Activated CD8-positive, alpha-beta memory T cell treated with anti-CD3 and anti-CD28 coated beads for 48 hours (primary cell): ENCODE data around the gene OR2J1.
"Not testable (repeated sequence)": the region's sequence is repeated elsewhere in the genome, so short reads cannot be mapped to it uniquely, and the experiment has no call there.

Source experiments
- DNase-seq, 3 experiments: peaks; one replicate each; pipeline ENCODE4 v3.0.0-alpha.2; 2020; ENCODE audit warnings: low read depth in 2 of 3, low spot score in 2 of 3

OR2J1 gene

DNA sequence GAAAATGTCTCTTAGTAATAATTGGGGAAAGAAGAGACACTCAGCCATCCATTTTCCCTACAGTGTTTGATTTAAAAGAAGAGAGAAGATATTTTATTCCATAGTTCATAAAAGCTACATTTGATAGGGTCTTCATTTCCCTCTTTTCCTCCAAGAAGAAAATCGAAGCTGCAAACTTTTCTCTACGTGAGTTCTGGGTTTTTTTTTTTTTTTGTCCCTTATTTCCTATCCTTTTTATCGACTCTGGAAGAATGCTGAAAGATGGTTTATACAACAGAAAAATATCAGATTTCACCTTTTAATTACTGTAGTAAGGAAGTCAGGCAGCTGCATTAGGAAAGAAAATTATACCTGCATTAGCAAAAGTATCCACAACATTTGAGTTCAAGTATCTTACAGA lies at the start of gene OR2J1:
Gene OR2J1, plus strand, starts transcription at position 301 of the 400 bp plus-strand sequence. CDS start 1,453 bp downstream, outside the sequence.
- no peak for DNase-seq

DNA sequence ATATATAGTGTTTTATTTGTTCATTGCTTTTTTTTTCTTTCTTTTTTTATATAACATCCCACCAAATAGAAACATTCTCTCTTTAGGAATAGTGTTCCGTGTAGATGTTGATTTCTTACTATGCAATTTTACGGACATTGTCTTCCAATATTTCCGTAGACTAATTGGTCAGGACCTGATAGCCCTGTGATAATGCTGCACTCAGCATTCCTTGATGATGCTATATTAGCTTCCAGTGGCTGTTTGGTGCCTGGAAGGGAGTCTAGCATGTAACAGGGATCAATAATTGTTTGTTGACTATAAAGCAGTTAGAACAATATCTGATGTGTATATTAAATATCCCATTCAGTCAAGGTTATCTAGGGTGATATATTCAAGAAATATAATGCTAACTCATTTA lies 47.6 kb upstream of the OR2J1 start:
- DNase-seq = no peak

DNA sequence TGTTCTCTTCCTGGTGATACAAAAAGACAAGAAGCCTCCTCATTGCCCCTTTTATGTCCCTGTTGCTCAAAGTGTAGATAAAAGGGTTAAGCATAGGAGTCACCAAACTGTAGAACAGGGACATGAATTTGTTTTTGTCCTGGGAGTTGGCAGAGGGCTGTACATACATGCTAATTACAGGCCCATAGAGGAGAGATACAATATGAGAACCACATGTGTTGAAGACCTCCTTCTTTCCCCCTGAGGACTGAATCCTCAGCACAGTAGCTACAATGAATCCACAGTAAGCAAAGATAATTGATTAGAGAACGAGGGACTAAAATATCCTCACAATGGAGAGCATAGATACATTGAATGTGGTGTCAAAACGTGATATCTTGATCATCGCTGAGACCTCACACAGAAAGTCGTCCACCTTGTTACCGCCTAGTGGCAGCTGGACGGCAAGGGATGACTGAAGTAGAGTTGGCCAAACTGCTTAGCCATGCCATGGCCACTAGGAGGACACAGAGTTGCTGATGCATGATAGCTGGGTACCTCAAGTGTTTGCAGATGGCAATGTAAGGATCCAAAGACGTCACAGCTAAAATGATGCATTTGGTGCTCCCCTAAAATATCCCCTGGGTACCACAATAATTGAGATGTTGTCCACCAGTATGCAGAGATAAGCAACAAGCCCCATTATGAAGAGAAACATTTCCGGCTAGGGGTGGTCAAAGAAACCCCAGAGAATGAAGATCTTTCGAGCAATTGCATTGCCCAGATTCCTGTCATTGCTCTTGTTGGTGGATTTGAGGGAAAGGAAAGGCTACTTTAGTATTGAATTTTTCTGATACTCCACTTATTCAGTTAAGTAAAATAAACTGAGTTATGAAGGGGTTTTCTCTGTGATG lies 27.2 kb upstream of the OR2J1 start:
- no peak for DNase-seq

DNA sequence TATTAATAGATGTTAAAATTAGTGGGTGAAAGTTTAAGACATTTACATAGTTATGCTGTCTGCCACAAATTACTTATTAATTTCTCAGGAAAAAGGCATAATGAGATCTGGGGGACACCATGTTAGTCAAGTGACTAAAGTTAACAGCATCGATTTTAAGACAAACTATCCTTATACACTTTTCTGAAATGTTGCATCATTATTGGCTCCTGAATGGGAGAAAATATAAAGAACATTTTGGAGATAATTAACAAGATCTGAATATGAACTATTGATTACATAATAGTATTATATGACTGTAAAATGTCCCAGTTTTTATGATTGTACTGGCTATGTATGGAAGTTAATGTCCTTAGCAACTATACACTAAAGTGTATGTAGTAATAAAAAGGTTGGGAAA lies 20.1 kb upstream of the OR2J1 start:
- no peak for DNase-seq

DNA sequence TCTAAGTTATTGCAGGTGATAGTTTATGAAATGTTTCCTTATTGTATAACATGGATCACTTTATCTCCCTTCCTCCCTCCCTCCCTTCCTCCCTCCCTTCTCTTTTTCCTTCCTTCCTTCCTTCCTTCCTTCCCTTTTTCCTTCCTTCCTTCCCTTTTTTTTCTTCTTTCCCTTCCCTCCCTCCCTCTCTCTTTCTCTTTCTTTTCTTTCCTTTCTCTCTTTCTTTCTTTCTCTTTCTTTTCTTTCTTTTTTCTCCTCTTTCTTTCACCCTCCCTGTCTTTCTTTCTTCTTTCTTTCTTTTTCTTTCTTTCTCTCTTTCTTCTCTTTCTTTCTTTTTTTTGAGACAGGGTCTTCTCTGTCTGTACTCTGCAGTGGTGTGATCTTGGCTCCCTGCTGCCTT lies 18.0 kb upstream of the OR2J1 start:
- no peak for DNase-seq

DNA sequence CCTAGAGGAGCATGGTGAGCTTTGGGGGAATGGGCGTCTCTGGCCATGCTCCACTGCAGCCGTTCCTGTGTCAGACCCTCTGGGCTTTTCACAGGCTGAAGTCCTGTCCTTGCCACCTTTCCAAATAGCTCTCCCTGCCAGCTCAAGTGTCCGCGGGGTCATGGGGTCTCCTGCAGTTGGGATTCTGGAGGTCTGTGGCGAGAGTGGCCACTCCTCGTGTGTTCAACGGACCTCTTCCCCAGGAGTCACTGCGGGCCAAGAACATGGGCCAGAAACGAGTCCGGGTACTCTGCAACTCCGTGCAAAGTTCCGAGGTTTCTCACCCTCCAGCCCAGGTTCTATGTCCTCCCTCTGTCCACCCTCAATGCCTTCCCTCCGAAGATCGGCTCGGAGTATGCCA lies 16.8 kb upstream of the OR2J1 start:
- DNase-seq = no peak

DNA sequence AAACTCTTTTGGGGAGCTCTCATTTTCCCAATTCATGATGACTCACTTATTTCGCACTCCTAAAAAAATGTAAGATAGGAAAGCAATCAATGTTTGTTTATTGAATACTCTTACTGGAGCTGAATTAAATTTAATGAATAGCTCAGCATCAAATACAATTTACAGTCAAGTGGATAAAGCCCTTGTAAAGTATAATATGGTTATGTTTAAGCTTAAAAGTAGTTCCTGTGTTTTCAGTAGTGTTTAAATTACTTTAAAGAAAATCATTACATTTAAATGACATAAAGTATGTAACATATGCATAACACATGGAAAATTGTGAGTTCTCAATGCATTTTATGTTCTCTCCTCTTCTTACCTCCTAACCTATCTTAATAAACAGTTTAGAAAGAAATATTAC lies 12.1 kb upstream of the OR2J1 start, which contains the start of gene OR2B3:
Gene OR2B3, minus strand, starts transcription at position 101 of the 400 bp plus-strand sequence. Its CDS starts 65 bp downstream, at position 36.
- no peak for DNase-seq

DNA sequence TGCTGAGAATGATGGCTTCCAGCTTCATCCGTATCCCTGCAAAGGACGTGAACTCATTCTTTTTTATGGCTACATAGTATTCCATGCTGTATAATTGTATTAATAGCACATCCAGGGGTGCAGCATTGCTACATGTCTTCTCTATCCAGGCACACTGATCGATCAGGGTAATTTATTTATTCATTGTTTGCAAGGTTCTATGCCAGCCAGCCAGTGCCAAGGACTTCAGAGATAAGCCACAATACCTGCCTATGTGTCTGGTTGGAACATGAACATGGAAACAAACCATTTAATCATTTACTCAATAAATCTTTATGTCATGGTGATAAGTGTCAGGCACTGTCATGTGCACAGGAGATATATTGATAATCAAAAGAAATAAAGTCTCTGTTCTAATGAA lies 6.3 kb upstream of the OR2J1 start:
- no peak for DNase-seq

DNA sequence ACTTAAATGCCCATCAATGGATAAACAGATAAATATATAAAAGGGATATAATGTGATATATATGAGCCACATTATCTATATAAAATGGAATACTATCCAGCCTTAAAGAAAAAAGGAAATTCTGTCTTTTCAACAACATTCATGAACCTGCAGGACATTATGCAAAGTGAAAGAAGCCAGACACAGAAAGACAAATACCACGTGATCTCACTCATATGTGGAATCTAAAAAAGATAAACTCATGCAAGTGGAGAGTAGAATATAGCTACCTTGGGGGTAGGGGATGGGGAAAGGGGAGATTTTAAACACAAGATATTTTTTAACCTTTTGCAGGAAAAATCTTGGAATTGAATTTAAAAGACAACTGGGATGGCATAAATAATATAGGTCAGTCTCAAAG lies 1.5 kb upstream of the OR2J1 start:
- no peak for DNase-seq

DNA sequence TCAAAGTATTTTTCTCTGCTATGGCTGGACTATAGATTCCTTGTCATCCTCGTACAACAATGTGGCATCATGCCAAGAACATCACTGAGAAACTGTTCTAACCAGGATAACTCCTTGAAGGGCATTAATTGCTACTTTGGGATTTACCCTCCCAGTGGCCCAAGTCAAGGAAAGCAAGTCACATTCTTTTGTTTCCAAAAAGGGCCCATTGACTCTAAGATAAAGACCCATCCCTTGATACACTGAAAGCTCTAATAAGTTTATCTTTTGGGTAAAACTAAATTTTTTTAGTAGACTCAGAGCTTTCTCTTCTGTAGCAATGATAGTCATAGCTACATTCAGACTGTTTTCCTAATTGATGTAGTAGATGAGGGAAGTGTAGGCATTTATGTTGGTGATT lies 8.5 kb downstream of the OR2J1 start, which contains the start of gene OR2J3:
Gene OR2J3, plus strand, starts transcription at position 301 of the 400 bp plus-strand sequence. CDS start 3,833 bp downstream, outside the sequence.
- no peak for DNase-seq

DNA sequence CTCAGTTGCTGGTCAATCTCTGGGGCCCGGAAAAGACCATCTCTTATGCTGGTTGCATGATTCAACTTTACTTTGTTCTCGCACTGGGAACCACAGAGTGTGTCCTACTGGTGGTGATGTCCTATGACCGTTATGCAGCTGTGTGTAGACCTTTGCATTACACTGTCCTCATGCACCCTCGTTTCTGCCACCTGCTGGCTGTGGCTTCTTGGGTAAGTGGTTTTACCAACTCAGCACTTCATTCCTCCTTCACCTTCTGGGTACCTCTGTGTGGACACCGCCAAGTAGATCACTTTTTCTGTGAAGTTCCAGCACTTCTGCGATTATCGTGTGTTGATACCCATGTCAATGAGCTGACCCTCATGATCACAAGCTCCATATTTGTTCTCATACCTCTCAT lies 12.8 kb downstream of the OR2J1 start:
- DNase-seq = no peak

DNA sequence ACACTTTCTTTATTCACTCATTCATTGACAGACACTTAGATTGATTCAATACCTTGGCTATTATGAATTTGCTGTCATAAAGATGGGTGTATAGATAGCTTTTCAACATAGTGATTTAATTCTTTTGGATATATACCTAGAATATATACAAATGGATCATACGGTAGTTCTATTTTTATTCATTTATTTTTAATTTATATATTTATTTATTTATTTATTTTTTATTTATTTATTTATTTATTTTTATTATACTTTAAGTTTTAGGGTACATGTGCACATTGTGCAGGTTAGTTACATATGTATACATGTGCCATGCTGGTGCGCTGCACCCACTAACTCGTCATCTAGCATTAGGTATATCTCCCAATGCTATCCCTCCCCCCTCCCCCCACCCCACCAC lies 15.7 kb downstream of the OR2J1 start:
- not testable (repeated sequence) for DNase-seq

DNA sequence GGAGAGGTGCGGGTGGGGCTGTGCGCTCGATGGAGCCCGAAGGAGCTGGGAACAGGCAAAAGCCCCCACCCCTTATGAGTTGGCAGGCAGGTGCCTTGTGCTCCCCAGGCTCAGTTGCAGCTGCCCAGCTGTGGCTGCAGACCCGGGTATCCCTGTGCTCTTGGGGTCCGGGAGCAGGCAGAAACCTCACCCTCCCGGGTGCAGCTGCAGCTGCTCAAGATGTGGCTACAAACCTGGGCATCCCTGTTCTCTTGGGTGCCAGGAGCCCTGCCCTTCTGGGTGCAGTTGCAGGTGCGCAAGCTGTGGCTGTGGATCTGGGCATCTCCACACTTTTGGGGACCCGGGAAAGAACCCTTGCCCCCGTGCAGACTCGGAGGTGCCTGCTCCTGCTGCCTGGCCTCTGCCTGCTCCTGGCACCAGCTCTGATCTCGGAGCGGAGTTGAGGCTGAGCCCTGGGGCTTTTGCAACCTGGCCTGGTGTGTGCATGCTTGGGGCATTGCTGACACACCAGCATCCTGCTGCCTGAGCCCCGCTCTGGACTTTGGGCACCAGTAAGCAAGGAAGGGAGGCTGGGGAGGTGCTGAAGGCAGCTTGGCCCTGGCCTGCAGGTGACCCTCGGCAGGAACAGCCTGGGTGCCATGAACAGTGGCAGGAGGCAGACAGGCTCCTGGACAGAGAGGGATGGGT lies 30.2 kb downstream of the OR2J1 start:
- no peak for DNase-seq

DNA sequence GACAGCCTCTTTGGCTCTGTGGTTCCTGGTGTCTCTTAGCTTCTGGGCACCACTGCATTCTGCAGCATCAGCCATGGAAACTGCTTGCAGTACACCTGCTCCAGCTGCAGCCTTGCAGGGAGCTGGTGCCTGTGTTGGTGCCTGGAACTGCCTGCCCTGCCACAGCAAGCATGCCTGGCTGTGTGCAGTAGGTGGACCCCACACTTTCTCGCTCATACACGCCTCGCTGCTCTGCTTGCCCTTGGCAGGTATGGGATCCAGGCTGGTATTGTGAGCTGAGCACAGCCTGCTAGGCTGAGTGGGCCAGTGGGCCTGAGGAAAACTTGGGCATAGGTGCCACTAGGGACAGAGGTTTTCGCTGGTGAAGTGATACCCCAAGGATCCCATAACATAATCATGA lies 31.4 kb downstream of the OR2J1 start:
- DNase-seq = no peak

DNA sequence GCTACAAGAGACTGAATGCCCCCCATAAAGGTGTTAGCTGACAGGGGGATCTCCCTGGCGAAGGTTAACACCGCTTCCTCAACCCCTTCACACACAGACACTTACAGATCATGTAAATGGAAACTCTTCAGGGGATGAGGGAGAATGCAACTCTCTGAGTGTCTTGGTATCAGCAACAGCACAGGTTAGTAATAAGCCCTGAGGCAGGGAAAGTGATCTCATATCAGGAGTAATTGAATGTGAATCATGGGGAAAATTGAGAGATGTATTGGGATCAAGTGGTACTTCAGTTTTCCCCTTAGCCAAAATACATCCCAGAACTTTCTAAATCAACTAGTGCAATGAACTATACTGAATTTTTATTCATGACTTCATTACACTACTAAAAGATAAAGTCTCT lies 32.4 kb downstream of the OR2J1 start:
- no peak for DNase-seq

DNA sequence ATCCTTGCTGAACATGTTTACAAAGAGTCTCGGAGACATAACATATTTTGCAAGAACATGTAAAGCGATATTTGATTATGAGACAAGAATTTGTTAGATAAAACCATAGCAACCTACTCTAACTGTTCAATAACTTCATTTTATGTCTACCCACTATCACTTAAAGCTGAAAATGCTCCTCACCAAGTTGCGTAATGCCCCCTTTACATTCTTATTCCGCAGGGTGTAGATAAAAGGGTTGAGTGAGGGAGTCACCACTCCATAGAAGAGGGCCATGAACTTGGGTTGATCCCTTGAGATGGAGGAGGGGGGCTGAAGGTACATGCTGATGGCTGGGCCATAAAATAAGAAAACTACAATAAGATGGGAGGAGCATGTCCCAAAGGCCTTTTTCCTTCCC lies 38.4 kb downstream of the OR2J1 start:
- no peak for DNase-seq

DNA sequence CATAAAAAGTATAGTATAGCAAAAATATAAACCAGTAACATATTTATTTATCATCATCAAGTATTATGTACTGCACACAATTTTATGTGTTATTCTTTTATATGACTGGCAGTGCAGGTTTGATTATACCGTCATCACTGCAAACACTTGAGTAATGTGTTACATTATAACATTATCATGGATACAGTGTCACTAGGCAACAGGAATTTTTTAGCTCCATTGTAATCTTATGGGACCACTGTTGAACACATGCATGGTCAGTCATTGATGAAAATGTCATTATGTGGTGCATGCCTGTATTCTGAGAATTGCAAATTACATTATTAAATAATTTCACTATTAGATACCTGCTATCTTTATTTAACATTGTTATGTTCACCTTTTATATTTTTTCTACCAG lies 42.3 kb downstream of the OR2J1 start:
- DNase-seq = no peak

DNA sequence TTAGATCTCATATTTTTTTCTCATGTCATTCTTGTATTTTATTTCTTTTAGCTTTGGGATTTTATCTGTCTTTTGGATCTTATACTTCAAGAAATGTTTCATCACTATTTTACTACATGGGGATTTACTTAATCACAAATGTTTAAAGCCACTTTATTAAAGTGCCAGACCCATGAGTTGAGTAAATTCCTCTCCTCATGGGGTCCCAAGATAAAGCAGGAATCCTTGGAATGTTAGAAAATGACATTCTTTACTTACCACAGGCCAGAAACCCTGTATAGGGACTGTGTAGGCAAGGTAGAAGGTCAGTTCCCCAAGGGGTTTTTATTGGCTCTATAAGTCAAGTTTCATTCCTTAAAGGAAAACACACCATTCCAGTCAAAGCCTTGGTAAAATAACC lies 43.0 kb downstream of the OR2J1 start:
- no peak for DNase-seq

DNA sequence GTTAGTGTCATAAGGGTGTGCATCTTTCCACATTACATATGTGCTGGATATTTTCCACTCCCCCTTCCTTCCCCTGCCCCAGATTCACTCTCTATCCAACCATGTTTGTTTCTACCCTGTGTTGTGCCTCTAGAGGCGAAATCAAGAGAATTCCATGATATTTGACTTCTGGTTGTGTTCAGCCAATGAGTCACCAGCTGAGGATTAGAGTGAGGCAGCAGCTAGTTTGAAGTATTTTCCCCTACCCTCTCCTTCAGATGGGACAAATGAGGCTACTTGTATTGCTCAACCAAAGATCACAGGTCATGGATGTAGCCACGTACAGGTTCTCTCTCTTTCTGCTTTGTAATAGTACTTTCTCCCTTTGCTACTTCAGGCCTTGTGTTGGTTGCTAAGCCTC lies 46.9 kb downstream of the OR2J1 start:
- no peak for DNase-seq

DNA sequence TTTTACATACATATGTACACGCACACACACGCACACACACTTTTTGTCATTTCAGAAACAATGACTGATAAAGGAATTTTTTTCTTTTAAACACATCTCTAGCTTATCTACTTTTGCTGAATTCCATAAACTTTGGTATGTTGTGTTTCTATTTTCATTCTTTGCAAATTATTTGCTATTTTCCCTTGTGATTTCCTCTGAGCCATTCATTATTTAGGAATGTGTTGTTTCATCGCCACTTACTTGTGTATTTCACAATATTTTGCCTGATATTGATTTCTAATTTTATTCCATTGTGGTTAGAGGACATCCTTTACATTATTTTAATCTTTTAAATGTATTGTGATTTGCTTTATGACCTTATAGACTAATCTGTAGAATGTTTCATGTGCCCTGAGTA lies 47.8 kb downstream of the OR2J1 start:
- no peak for DNase-seq

DNA sequence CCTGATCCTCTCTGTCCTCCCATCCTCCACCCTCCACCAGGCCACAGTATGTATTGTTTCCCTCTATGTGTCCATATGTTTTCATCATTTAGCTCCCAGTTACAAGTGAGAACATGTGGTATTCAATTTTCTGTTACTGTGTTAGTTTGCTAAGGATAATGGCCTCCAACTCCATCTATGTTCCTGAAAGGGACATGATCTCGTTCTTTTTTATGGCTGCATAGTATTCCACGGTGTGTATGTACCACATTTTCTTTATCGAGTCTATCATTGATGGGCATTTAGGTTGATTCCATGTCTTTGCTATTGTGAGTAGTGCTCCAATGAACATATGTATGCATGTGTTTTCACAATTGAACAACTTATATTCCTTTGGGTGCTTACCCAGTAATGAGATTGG lies 50.2 kb downstream of the OR2J1 start:
- DNase-seq = not testable (repeated sequence)
